UCSD-AML1 (cell line): ENCODE data around the gene RNF167.

Source experiments
- DNase-seq: peaks from one replicate; lab custom pipeline; 2025; ENCODE audit not compliant: unreplicated experiment; lab: John Stamatoyannopoulos, UW

Gene RNF167

GRCh38 chr17:4950746-4951204 lies 10.7 kb downstream of the RNF167 start, which contains the start of gene ENO3:
ENO3 (plus strand) TSS chr17:4951119; CDS start chr17:4951830, 711 bp downstream.
- DNase-seq, result no peak

- DNase-seq, result no peak
Measured at GRCh38 chr17:4951486-4951885, 11.4 kb downstream of the RNF167 start.

- DNase-seq, result no peak
Measured at GRCh38 chr17:4953451-4953961, 13.4 kb downstream of the RNF167 start.

GRCh38 chr17:4955091-4955490 lies 15.0 kb downstream of the RNF167 start:
- DNase-seq, result no peak

- DNase-seq, result peak; percentile 58
Measured at GRCh38 chr17:4956493-4957061, 16.5 kb downstream of the RNF167 start.

- no peak for DNase-seq
Measured at GRCh38 chr17:4958102-4958501, 18.0 kb downstream of the RNF167 start.

GRCh38 chr17:4959261-4959965 lies 19.3 kb downstream of the RNF167 start:
- no peak for DNase-seq

- no peak for DNase-seq
Measured at GRCh38 chr17:4960279-4960922, 20.3 kb downstream of the RNF167 start.

GRCh38 chr17:4965311-4965986 lies 25.4 kb downstream of the RNF167 start:
- no peak for DNase-seq

- DNase-seq, result peak; percentile 97
Measured at GRCh38 chr17:4966844-4967538, 26.9 kb downstream of the RNF167 start.

- DNase-seq, result peak; percentile 97
Measured at GRCh38 chr17:4967539-4968485, 27.7 kb downstream of the RNF167 start, which contains the start of gene SPAG7. SPAG7 (minus strand) TSS chr17:4967817; CDS start chr17:4967804, 13 bp downstream.

GRCh38 chr17:4968486-4969046 lies 28.5 kb downstream of the RNF167 start:
- DNase-seq, result no peak

GRCh38 chr17:4969047-4969550 lies 29.0 kb downstream of the RNF167 start:
- peak; percentile 29 for DNase-seq

GRCh38 chr17:4969551-4970173 lies 29.6 kb downstream of the RNF167 start:
- no peak for DNase-seq

- DNase-seq, result no peak
Measured at GRCh38 chr17:4970273-4970672, 30.2 kb downstream of the RNF167 start.

GRCh38 chr17:4971826-4972225 lies 31.8 kb downstream of the RNF167 start:
- no peak for DNase-seq

GRCh38 chr17:4972322-4972721 lies 32.3 kb downstream of the RNF167 start:
- DNase-seq, result no peak

- no peak for DNase-seq
Measured at GRCh38 chr17:4972752-4973151, 32.7 kb downstream of the RNF167 start.
